GM10248 (cell line): ENCODE results near the gene TRIM31.

Experiments used
- CTCF ChIA-PET: fragments of 300-600 bp; sonication (Branson Sonifier 250); formaldehyde crosslinking; extraction: SDS; loops from one replicate; lab custom pipeline; 2021; ENCODE audit warnings: antibody characterized with exemption; lab: Yijun Ruan, JAX
- POLR2A ChIA-PET: fragments of 350-650 bp; sonication (Branson Sonifier 250); formaldehyde crosslinking; extraction: SDS; loops from one replicate; lab custom pipeline; 2020; ENCODE audit warnings: antibody characterized with exemption; lab: Yijun Ruan, JAX
- DNase-seq: peaks from one replicate; pipeline ENCODE4 v3.0.0; 2012; ENCODE audit errors: extremely low spot score
- TF ChIP-seq, protein P1 (sequence below): IDR thresholded peaks from 2 replicates; pipeline ENCODE4 v1.5.1; 2012; ENCODE audit warnings: mild to moderate bottlenecking, low read depth; ENCODE audit errors: extremely low read depth, missing control alignments, control extremely low read depth

Gene TRIM31

DNA sequence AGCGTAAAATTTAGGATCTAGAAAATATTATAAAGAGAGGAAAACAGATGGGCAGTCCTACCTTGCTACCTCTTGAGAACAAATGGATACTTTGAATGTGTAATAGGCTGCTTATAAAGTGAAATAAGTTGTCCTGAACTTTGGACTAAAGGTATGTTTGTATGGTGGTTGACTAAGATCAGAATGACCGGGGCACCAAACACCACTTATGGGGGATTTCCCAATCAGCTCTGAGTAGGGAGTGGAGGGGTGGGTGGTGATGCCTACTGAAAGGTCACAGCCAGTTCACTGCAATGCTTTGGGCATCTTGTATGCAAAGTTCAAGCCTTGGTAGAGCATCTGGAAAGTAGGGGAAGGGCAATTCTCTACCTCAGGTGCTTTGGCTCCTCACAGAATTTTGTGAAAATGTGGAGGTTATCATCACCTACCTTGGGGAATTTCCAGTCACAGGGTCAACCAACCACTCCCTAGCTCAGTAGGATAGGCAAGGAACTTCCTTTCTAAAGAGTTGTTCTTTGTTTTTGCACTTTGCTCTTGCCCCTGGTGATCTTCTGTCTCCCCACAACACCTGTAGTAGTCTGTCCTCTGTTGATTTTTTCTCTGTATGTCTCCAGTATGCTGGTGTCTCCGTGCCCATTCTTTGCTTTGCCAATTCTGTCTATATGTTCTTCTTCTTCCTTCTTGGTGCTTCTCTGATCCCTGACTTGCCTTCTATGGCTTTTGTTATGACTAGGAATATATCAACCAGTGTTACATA, at the start of gene TRIM31:
TSS of gene TRIM31 (minus strand) at position 88 of the 757 bp plus-strand sequence. CDS start 285 bp downstream, outside the sequence.
- peak; percentile 20 for DNase-seq
- CTCF ChIA-PET: interaction anchor here (1.0 to 4.0 kb wide), 4 partner anchors 8 to 18 kb away, joined by 4 to 31 read pairs (median 14); no protein-coding TSS in a partner anchor
- TF ChIP-seq, protein P1, sequence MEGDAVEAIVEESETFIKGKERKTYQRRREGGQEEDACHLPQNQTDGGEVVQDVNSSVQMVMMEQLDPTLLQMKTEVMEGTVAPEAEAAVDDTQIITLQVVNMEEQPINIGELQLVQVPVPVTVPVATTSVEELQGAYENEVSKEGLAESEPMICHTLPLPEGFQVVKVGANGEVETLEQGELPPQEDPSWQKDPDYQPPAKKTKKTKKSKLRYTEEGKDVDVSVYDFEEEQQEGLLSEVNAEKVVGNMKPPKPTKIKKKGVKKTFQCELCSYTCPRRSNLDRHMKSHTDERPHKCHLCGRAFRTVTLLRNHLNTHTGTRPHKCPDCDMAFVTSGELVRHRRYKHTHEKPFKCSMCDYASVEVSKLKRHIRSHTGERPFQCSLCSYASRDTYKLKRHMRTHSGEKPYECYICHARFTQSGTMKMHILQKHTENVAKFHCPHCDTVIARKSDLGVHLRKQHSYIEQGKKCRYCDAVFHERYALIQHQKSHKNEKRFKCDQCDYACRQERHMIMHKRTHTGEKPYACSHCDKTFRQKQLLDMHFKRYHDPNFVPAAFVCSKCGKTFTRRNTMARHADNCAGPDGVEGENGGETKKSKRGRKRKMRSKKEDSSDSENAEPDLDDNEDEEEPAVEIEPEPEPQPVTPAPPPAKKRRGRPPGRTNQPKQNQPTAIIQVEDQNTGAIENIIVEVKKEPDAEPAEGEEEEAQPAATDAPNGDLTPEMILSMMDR: no peak
- POLR2A ChIA-PET: no interaction called here

DNA sequence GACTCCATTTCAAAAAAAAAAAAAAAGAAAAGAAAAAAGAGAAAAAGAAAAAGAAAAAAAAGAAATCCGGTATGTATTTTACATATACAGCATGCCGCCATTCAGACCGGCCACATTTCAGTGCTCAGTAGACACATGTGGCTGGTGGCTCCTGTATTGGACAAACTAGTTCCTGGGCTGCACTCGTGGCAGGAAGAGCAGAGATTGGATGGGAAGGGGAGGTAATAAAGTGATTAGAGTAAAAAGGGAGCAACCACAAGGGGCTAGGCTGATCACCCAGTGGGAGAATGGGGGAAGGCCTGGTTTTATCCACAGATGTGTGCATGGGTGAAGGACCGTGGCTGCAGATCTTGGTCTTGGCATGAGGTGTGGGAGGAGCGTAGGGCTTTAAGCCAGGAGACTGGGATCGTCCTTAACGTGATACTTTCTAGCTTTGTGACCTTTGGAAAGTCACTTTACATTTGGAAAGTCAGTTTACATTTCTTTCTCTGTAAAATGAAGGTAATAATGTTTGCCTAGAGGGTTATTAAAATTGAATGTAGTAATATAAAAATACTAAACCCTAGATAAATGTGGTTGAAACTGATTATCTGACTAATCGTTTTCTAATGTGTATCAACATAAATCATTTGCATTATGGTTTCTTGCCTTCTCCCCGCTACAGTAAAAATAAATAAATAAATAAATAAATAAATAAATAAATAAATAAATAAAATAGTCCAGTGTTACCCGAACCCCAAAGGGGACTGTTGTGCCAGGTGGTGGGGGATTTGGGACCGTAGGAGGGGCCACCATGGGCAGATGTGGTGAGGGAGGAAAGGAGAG, 49.6 kb upstream of the TRIM31 start:
- ChIA-PET POLR2A (no interaction called here), CTCF (interaction anchor here (1.2 kb wide), 1 partner anchor 60 kb away, joined by 3 read pairs; no protein-coding TSS in a partner anchor)
- TF ChIP-seq, protein P1: no peak
- DNase-seq: no peak

GRCh38 chr6:30160785-30161531, 48.1 kb upstream of the TRIM31 start, which contains the start of gene TRIM10:
Gene TRIM10, minus strand, starts transcription at chr6:30161211. Its CDS starts 353 bp downstream, at chr6:30160858.
- CTCF ChIA-PET: no interaction called here
- POLR2A ChIA-PET: no interaction called here
- DNase-seq: no peak
- TF ChIP-seq, protein P1: no peak

DNA sequence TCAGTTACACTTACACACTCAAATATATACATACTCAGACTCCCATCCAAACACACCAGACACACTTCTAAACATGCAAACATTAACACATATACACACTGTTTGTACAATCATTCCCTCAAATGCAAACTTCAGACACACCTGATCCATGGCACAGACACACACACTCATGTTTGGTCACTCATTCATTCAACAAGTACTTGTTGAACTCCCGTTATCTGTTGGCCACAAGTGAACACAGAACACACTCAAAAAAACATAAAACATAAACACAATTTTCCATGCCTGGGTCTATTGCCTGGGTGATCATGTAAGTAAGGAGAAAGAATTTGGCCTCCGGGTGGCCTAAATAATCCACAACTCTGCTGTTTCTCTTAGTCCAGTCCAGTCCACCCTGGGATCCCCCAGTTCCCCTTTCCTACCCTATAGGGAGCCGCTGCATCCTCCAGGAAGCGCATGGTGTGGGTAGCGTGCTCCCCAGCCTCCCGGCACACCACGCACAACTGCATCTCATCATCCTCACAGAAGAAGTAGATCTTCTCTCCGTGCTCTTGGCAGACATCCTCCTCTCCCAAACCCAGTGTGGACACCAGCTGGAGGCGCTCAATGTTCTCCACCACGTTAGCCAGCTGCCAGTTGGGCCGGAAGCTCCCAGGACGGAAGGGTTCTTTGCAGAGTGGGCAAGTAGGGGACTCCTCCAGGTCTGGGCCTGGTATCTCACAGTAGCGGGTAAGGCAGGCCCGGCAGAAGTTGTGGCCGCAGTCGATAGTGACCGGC, 47.3 kb upstream of the TRIM31 start:
- DNase-seq: no peak
- ChIA-PET POLR2A (no interaction called here), CTCF (no interaction called here)
- TF ChIP-seq, protein P1: no peak

GRCh38 chr6:30158475-30159040, 45.7 kb upstream of the TRIM31 start:
- TF ChIP-seq, protein P1: no peak
- peak; percentile 45 for DNase-seq
- CTCF ChIA-PET: interaction anchor here (1.2 to 2.0 kb wide), 2 partner anchors 10 to 28 kb away, joined by 4 to 5 read pairs; no protein-coding TSS in a partner anchor
- POLR2A ChIA-PET: no interaction called here
